GM12865 (cell line): ENCODE data around the gene MRPL42.

Experiments
- DNase-seq: peaks from one replicate; pipeline ENCODE4 v3.0.0; 2010; ENCODE audit warnings: low read depth
- H3K4me3 ChIP-seq: 2 replicates; pipeline ENCODE4 v1.5.1; 2011; ENCODE audit warnings: mild to moderate bottlenecking, low read depth, low read length, control low read depth
- CTCF ChIP-seq: IDR thresholded peaks from 2 replicates; pipeline ENCODE4 v1.5.1; 2011; ENCODE audit warnings: low read length, control low read depth, low read depth, inconsistent platforms; ENCODE audit not compliant: insufficient read depth; ENCODE audit errors: missing control alignments

The MRPL42 gene

GRCh38 chr12:93526786-93527428 is 59.6 kb downstream of the MRPL42 start:
- DNase-seq: no peak
- no peak for TF ChIP-seq CTCF
- no peak overlapping the region for H3K4me3 ChIP-seq

GRCh38 chr12:93530358-93530757 is 63.0 kb downstream of the MRPL42 start:
- H3K4me3 ChIP-seq: no peak overlapping the region
- no peak for TF ChIP-seq CTCF
- no peak for DNase-seq

GRCh38 chr12:93533310-93533709 is 66.0 kb downstream of the MRPL42 start:
- DNase-seq: no peak
- TF ChIP-seq CTCF: no peak

GRCh38 chr12:93536111-93536765 is 68.9 kb downstream of the MRPL42 start:
- H3K4me3 ChIP-seq: no peak overlapping the region
- TF ChIP-seq CTCF: no peak
- DNase-seq: no peak

More at GRCh38 chr12:93533310-93533709, 66.0 kb downstream of the MRPL42 start:
- no peak overlapping the region for H3K4me3 ChIP-seq

- DNase-seq: peak; percentile 52
- no peak for TF ChIP-seq CTCF
Observed at GRCh38 chr12:93536766-93537488, 69.6 kb downstream of the MRPL42 start.

GRCh38 chr12:93537769-93538168 is 70.5 kb downstream of the MRPL42 start:
- no peak for DNase-seq

More at GRCh38 chr12:93536766-93537488, 69.6 kb downstream of the MRPL42 start:
- no peak overlapping the region for H3K4me3 ChIP-seq

More at GRCh38 chr12:93537769-93538168, 70.5 kb downstream of the MRPL42 start:
- no peak overlapping the region for H3K4me3 ChIP-seq
- TF ChIP-seq CTCF: no peak
